ENCODE measurements around the gene SIDT2.
"Not testable (repeated sequence)": the region's sequence is repeated elsewhere in the genome, so short reads cannot be mapped to it uniquely, and the experiment has no call there.

SIDT2 gene

DNA sequence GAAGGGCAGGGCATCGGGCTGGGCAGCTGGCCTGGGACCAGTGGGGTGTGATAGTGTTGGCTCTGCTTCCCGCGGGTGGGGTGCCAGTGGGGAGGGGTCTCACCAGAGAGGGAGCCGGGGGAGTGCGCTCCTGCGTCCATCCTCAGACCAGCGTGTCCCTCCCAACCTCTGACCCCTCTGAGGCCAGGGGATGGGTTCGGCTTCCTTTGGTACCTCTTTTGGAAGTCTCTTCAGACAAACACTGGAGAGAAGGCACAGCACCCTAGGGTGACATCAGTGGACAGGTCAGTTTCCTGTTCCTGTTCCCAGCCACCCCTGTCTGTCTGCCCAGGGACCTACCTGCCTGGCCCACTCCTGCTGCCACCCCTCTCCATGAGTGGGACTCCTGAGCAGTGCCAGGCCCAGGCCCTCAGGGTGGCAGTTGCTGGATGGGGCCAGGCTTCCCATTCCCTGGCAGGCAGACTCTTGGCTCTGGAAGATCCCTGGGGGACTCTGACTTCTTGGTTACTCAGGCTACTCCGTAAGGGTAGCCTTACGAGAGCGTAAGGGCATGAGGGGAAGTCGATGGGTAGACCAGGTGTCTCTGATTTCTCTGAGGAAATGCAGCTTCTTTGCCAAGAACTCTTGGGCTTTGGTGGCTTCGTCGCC lies 23.2 kb downstream of the SIDT2 start:
- Mint-ChIP-seq H3K4me3 (no peak overlapping the region), H3K27me3 (no peaks in the 10 kb centered on the region), H3K27ac (peak overlapping the region; percentile 47), H3K9me3 (no peaks in the 10 kb centered on the region), H3K36me3 (peaks cover 41% of the 10 kb centered on the region), H3K4me1 (peaks cover 30% of the 10 kb centered on the region)
- no peak for ATAC-seq

DNA sequence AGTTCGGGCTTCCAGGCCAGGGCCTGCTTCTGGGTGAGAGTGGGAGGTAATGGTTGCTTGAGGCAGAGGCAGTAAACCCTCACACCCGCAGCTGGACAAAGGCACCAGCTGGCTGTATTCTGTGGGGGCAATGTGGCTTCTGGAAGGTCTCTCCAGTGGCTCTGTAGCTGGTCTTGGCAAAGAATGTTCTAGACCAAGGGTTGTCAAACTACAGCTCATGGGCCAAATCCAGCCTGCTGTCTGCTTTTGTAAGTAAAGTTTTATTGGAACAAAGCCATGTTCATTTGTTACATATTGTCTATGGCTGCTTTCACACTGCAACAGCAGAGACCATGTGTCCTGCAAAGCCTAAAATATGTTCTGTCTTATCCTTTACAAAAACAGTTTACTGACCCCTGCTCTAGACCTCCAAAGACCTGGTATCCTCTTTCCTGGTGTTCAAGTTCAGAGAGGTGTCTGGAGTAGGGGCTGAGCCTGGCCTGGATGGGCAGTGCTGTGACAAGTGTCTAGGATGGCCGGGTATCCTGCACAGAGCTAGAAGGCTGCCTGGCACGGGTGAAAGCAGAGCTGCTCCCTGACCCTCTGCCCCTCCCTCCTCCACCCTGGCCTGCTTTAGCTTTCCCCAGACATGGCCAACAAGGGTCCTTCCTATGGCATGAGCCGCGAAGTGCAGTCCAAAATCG lies 24.0 kb downstream of the SIDT2 start:
- Mint-ChIP-seq H3K36me3 (peaks cover 36% of the 10 kb centered on the region), H3K4me1 (peaks cover 28% of the 10 kb centered on the region), H3K27me3 (no peaks in the 10 kb centered on the region), H3K27ac (peak overlapping the region; percentile 47), H3K4me3 (no peak overlapping the region), H3K9me3 (no peaks in the 10 kb centered on the region)
- no peak for ATAC-seq

DNA sequence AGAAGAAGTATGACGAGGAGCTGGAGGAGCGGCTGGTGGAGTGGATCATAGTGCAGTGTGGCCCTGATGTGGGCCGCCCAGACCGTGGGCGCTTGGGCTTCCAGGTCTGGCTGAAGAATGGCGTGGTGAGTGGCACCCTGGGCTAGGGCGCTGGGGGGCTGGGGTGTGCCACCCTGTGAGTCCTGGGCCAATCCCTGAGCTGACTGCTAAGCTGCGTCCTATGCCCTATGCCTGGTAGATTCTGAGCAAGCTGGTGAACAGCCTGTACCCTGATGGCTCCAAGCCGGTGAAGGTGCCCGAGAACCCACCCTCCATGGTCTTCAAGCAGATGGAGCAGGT lies 24.5 kb downstream of the SIDT2 start:
- Mint-ChIP-seq H3K4me1 (peaks cover 24% of the 10 kb centered on the region), H3K27me3 (no peaks in the 10 kb centered on the region), H3K27ac (peak overlapping the region; percentile 47), H3K9me3 (no peaks in the 10 kb centered on the region), H3K4me3 (no peak overlapping the region), H3K36me3 (peaks cover 33% of the 10 kb centered on the region)
- ATAC-seq, result peak; percentile 26

DNA sequence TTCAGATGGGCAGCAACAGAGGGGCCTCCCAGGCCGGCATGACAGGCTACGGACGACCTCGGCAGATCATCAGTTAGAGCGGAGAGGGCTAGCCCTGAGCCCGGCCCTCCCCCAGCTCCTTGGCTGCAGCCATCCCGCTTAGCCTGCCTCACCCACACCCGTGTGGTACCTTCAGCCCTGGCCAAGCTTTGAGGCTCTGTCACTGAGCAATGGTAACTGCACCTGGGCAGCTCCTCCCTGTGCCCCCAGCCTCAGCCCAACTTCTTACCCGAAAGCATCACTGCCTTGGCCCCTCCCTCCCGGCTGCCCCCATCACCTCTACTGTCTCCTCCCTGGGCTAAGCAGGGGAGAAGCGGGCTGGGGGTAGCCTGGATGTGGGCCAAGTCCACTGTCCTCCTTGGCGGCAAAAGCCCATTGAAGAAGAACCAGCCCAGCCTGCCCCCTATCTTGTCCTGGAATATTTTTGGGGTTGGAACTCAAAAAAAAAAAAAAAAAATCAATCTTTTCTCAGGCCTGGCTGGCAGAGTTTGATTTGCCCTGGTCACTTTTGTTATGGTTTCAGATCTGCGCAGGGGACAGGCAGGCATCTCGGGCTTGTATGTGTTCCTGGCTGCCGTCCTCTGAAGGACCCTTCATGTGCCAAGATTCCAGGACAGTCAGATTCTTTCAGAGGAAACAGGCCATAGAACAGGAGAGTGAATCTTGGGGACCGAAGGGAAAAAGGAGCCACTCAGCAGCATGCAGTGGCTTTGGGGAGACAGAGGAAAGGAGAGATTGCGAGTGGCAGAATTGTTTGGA lies 25.9 kb downstream of the SIDT2 start:
- no peak overlapping the region for H3K27ac Mint-ChIP-seq
- peaks cover 38% of the 10 kb centered on the region for H3K36me3 Mint-ChIP-seq
- no peak overlapping the region for H3K4me3 Mint-ChIP-seq
- ATAC-seq, result no peak
- no peaks in the 10 kb centered on the region for H3K27me3 Mint-ChIP-seq
- peaks cover 16% of the 10 kb centered on the region for H3K4me1 Mint-ChIP-seq
- H3K9me3 Mint-ChIP-seq, result no peaks in the 10 kb centered on the region

DNA sequence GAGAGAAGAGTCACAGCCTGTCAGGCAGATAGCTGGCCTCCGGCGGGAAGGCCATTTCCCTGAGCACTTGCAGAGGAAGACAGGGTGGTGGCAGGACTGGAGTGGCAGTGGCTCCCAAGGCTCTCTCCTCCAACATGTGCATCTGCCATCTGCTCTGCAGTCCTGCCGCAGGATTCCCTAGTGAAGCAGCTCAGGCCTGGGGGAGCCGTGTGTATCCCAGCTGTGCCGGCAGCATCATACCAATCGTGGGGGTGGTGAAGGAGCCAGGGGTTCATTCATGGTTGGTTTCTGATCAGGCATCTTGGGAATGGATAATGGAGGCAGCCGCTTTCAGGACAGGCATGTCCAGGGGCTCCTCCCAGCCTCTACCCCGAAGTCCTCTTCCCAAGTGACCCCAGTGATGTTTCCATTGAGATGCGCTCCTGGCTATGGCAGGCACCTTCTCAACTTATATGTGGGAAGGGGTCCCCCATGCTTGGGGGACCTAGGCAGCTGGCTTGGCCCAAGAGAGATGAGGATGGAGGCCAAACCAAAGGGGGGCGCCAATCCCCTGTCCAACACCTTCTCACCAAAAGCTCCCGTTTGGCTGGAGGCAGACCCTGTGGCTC lies 26.8 kb downstream of the SIDT2 start:
- Mint-ChIP-seq H3K4me3 (no peak overlapping the region), H3K27me3 (no peaks in the 10 kb centered on the region), H3K36me3 (peaks cover 46% of the 10 kb centered on the region), H3K27ac (no peak overlapping the region), H3K9me3 (no peaks in the 10 kb centered on the region), H3K4me1 (peaks cover 16% of the 10 kb centered on the region)
- no peak for ATAC-seq

DNA sequence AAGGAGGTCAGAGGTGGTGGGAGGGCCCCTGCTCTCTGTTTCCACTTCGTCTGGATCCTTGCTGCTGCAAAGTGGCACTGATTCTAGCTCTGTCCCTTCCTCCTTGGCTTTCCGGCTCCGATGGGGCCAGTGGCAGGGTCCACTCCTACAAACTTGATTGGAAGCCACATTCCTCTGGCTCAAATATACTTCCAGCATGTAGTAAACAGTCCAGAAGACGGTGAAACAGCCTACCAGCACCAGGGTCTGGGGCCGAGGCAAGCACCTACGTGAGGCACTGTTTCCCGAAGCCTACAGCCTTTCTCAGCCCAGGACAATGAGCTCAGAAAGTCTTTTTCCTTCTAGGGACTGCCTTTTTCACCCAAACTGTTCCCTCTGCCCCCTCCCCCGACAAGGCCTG lies 27.6 kb downstream of the SIDT2 start:
- not testable (repeated sequence) for H3K4me3 Mint-ChIP-seq, H3K27me3 Mint-ChIP-seq, H3K27ac Mint-ChIP-seq, H3K4me1 Mint-ChIP-seq, ATAC-seq, H3K9me3 Mint-ChIP-seq
- peaks cover 51% of the 10 kb centered on the region for H3K36me3 Mint-ChIP-seq

DNA sequence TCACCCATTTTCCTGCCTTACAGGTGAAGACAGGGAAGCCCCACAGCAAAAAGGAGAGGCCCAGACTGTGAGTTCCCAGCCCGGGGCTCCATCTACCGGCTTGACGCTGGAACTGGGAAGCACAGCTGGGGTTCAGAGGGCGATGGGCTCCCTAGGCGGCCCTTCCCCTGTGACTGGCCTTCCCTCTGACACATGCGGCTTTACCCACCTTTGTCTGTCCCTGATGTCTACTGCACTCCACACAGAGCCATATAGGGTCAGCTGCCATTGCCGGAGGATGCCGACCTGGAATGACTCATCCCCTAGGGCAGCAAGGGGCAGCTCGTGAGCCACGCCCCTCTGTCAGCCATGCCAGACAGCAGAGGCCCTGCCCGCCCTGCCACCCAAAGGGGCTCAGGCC lies 28.3 kb downstream of the SIDT2 start:
- H3K36me3 Mint-ChIP-seq, result peaks cover 59% of the 10 kb centered on the region
- not testable (repeated sequence) for H3K9me3 Mint-ChIP-seq, H3K27ac Mint-ChIP-seq, H3K27me3 Mint-ChIP-seq, H3K4me3 Mint-ChIP-seq, H3K4me1 Mint-ChIP-seq, ATAC-seq

DNA sequence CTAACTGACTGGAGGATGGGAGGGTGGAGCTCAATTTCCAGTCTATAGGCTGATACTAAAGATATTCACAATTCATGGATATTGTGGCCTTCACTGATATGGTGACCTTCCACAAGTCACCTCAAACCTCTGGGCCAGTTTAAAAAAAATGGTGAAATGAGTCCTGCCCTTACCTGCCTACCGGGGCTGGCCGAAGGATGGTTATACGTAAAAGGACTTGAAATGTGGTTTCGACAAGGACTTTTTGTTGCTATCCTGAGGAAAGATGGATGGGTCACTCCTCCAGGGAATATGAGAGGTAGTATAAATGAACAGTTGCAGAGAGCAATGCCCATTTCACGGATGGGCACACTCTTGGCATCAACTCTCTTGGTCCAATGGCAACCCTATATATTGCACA lies 28.9 kb downstream of the SIDT2 start:
- H3K4me3 Mint-ChIP-seq, H3K9me3 Mint-ChIP-seq, H3K27me3 Mint-ChIP-seq, H3K27ac Mint-ChIP-seq, ATAC-seq, H3K4me1 Mint-ChIP-seq: not testable (repeated sequence)
- H3K36me3 Mint-ChIP-seq, result peaks cover 64% of the 10 kb centered on the region

DNA sequence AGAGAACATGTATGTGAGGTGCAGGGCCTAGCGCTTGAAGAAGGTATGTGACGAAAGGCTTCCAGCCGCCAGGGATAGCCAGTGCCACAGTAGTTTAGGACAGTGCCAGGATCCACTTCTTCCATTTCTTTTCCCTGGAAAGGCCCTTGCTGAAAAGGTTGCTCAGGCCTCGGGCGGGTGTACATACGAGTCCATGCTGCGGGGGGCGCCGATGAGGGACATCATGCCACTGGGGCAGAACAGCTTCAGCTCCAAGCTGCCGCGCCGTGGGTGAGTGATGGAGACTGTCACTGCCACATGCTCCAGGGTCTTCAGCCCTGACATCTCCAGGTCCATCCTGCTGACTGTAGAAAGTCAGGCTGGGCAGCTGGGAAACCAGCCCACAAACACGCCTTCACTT lies 30.2 kb downstream of the SIDT2 start:
- H3K9me3 Mint-ChIP-seq, H3K4me3 Mint-ChIP-seq, ATAC-seq, H3K27ac Mint-ChIP-seq, H3K27me3 Mint-ChIP-seq, H3K4me1 Mint-ChIP-seq: not testable (repeated sequence)
- H3K36me3 Mint-ChIP-seq, result peaks cover 62% of the 10 kb centered on the region

DNA sequence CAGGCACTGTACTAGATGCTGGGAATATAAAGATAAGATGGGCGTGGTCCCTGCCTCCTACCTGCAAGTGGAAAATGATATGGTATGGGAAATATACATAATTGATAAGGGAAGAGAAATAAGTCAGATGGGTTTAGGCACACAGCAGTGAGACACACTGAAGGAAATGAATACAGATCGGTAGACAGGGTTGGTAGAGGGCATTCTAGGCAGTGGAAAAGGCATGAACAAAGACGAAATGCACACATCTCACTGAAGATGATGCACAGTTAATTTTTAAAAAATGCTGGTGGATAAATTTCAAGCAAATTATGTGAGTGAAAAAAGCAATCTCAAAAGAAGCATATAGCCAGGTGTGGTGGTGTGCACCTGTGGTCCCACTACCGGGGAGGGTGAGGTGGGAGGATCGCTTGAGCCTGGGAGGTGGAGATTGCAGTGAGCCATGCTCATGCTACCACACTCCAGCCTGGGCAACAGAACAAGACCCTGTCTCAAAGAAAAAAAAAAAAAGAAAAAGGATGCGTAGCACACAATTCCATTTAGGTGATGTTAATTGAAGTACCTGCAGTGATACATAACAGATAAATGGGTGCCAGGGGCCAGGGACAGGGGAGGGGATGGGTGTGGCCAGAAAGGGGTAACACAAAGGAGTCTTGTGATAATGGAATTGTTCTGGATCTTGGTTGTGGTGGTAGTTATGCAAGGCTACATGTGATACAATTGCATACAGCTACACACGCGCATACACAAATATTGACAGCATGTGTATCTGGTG lies 31.0 kb downstream of the SIDT2 start:
- Mint-ChIP-seq H3K27ac (peak overlapping the region; percentile 62), H3K36me3 (peaks cover 63% of the 10 kb centered on the region)
- not testable (repeated sequence) for H3K4me1 Mint-ChIP-seq, ATAC-seq, H3K4me3 Mint-ChIP-seq, H3K27me3 Mint-ChIP-seq, H3K9me3 Mint-ChIP-seq

DNA sequence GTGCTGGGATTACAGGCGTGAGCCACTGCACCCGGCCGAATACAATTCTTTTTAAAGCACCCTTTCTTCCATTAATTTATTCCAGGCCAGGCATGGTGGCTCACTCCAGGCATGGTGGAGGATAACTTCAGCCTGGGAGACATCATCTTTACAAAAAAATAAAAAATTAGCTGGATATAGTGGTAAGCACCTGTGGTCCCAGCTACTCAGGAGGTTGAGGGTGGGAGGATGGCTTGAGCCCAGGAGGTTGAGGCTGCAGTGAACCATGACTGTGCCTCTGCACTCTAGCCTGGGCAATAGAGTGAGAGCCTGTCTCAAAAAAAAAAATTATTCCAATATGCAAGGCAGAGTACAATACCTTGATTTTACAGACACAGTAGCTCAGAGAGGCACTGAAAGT lies 32.1 kb downstream of the SIDT2 start:
- Mint-ChIP-seq H3K4me3 (no peak overlapping the region), H3K27ac (peak overlapping the region; percentile 62), H3K9me3 (no peaks in the 10 kb centered on the region), H3K27me3 (no peaks in the 10 kb centered on the region), H3K4me1 (no peaks in the 10 kb centered on the region), H3K36me3 (peaks cover 56% of the 10 kb centered on the region)
- no peak for ATAC-seq

DNA sequence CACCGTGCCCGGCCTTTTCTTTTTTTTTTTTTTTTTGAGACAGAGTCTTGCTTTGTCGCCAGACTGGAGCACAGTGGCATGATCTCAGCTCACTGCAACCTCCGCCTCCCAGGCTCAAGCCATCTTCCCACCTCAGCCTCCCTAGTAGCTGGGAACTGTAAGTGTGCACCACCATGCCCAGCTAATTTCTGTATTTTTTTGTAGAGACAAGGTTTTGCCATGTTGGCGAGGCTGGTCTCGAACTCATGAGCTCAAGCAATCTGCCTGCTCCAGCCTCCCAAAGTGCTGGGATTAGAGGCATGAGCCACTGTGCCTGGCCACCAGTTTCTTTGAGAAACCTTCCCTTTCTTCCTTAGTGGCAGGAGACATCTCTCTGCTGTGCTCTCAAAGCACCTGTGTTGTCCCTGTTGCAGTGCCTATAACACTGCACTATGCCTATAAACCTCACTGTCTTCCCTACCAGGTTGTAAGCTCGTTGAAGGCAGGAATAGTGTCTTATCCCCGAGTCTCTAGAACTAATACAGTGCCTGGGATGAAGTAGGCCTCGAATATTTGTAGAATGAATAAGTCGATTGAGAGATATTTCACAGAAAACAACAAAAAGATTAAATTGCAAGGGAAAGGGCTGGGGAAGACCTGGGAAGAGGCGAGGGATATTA lies 34.3 kb downstream of the SIDT2 start:
- Mint-ChIP-seq H3K27ac (peak overlapping the region; percentile 17), H3K27me3 (no peaks in the 10 kb centered on the region), H3K9me3 (no peaks in the 10 kb centered on the region), H3K4me1 (no peaks in the 10 kb centered on the region), H3K36me3 (peaks cover 65% of the 10 kb centered on the region), H3K4me3 (no peak overlapping the region)
- ATAC-seq, result no peak

DNA sequence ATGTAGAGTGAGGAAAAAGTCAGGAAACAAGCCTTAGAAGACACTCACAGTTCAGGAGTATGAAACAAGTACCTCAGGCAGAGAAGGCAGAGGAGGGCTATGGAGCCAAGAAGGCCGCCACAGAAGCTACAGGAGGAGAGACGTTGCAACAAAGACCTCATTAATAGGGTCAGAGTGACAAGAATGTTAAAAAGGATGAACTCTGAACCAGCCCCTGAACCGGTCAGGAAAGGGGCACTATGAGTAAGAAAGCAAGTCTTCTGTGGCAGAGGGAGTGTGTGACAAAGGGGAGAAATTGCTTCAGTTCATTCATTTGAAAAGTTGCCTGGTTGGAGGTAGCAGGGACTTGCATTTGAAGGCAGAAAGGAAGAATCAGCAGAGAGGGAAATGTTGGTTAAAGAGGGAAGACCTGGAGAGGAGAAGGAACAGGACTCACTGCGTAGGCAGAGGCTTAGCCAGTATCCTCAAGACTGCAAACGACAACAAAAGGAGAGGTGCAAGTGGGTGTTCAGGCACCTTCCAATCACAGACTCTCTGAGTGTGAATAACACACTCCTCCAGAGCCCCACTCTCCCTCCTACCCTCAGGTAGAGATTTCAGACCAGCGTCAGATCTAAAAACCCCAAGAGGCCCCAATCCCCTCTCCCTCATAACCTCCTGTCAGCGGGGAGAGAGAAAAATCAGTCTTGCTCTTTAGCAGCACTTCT lies 36.0 kb downstream of the SIDT2 start:
- Mint-ChIP-seq H3K36me3 (peaks cover 77% of the 10 kb centered on the region), H3K4me3 (no peak overlapping the region), H3K4me1 (peaks cover 7% of the 10 kb centered on the region), H3K9me3 (no peaks in the 10 kb centered on the region), H3K27ac (no peak overlapping the region), H3K27me3 (no peaks in the 10 kb centered on the region)
- ATAC-seq, result no peak

All from stimulated activated memory B cell treated with anti-CD40 and anti-IgM and Interleukin-4, amounts not matched to agents 10 μg/mL and 1 μg/mL and 100 μg/mL, for 72 hours (primary cell).